GM23338 (cell line): Measurements from ENCODE around the gene GPRASP1. TPM values are rescaled to one million over a fixed set of nuclear protein-coding genes. Genes with fewer than 3 reads are reported as not detected.

Experiments
- ATAC-seq: fragments of 200-7000 bp; cut with Tn5 transposase; 3 replicates; pipeline ENCODE4 v1.9.1; 2020
- DNase-seq: peaks from one replicate; pipeline ENCODE4 v3.0.0-alpha.2; 2015; ENCODE audit warnings: low spot score
- H2AFZ ChIP-seq: fragments of 200-600 bp; sonication (generic); 2 replicates; pipeline ENCODE4 v1.8.0; 2016; ENCODE audit warnings: antibody characterized with exemption, mild to moderate bottlenecking, moderate library complexity
- H3F3A ChIP-seq: fragments of 200-600 bp; sonication (generic); replicated peaks from 2 replicates; pipeline ENCODE4 v1.8.0; 2017; ENCODE audit warnings: antibody characterized with exemption, mixed run types, low read depth
- H3K27ac ChIP-seq: fragments of 200-600 bp; sonication (generic); 2 replicates; pipeline ENCODE4 v1.6.1; 2016; ENCODE audit warnings: low read depth
- H3K27me3 ChIP-seq: fragments of 200-600 bp; sonication (generic); 2 replicates; pipeline ENCODE4 v1.8.0; 2016; ENCODE audit warnings: mild to moderate bottlenecking, mixed run types, moderate library complexity; ENCODE audit not compliant: insufficient read depth
- H3K36me3 ChIP-seq: fragments of 200-600 bp; sonication (generic); 2 replicates; pipeline ENCODE4 v1.8.0; 2016; ENCODE audit warnings: mild to moderate bottlenecking; ENCODE audit not compliant: insufficient read depth
- H3K4me1 ChIP-seq: fragments of 200-600 bp; sonication (generic); 2 replicates; pipeline ENCODE4 v1.8.0; 2016; ENCODE audit warnings: mild to moderate bottlenecking, moderate library complexity; ENCODE audit not compliant: insufficient read depth
- H3K4me2 ChIP-seq: fragments of 200-600 bp; sonication (generic); 2 replicates; pipeline ENCODE4 v1.7.1; 2017; ENCODE audit warnings: mixed run types
- H3K4me3 ChIP-seq: fragments of 200-600 bp; sonication (generic); 2 replicates; pipeline ENCODE4 v1.6.1; 2016; ENCODE audit warnings: mixed run types
- H3K79me2 ChIP-seq: fragments of 200-600 bp; sonication (generic); replicated peaks from 2 replicates; pipeline ENCODE4 v1.8.0; 2017; ENCODE audit warnings: mild to moderate bottlenecking; ENCODE audit not compliant: insufficient read depth
- H3K9me2 ChIP-seq: fragments of 200-600 bp; sonication (generic); 2 replicates; pipeline ENCODE4 v1.8.0; 2017; ENCODE audit not compliant: insufficient read depth
- H4K20me1 ChIP-seq: fragments of 200-600 bp; sonication (generic); replicated peaks from 2 replicates; pipeline ENCODE4 v1.8.0; 2017; ENCODE audit warnings: mild to moderate bottlenecking; ENCODE audit not compliant: insufficient read depth
- H3K27ac Mint-ChIP-seq: 2 replicates; pipeline ENCODE4 v1.8.0; 2020; ENCODE audit warnings: inconsistent platforms, mild to moderate bottlenecking, moderate library complexity, mixed read lengths
- H3K27me3 Mint-ChIP-seq: 3 replicates; pipeline ENCODE4 v1.8.0; 2022; ENCODE audit warnings: low read depth, mild to moderate bottlenecking, moderate library complexity, mixed read lengths, inconsistent platforms; ENCODE audit not compliant: insufficient read depth, poor library complexity
- H3K36me3 Mint-ChIP-seq: 3 replicates; pipeline ENCODE4 v1.8.0; 2021; ENCODE audit warnings: low read depth, mild to moderate bottlenecking, inconsistent platforms, moderate library complexity, mixed read lengths
- H3K4me1 Mint-ChIP-seq: 3 replicates; pipeline ENCODE4 v1.8.0; 2020; ENCODE audit warnings: mild to moderate bottlenecking, inconsistent platforms, mixed read lengths
- H3K4me3 Mint-ChIP-seq: 3 replicates; pipeline ENCODE4 v1.8.0; 2021; ENCODE audit warnings: moderate library complexity, mild to moderate bottlenecking, inconsistent platforms, mixed read lengths
- H3K9me3 Mint-ChIP-seq: 3 replicates; pipeline ENCODE4 v1.8.0; 2020; ENCODE audit warnings: moderate library complexity, mild to moderate bottlenecking, inconsistent platforms, mixed read lengths
- EZH2phosphoT487 ChIP-seq: fragments of 200-600 bp; sonication (generic); IDR thresholded peaks from one replicate; pipeline ENCODE4 v1.8.1; 2018; ENCODE audit warnings: antibody characterized with exemption; ENCODE audit not compliant: unreplicated experiment
- NANOG ChIP-seq: IDR thresholded peaks from 2 replicates; pipeline ENCODE4 v1.6.1; 2016; ENCODE audit warnings: antibody characterized with exemption, borderline replicate concordance
- polyA plus RNA-seq: library from polyadenylated mRNA; unstranded; fragments of >200 nt; fragmentation: Nextera tagmentation; extraction: Ambion mirVana; gene quantifications from 2 replicates; pipeline ENCODE4 v1.2.1, GENCODE V29; 2016
- total RNA-seq: library from RNA; depleted of rRNA; stranded (reverse); fragments of >200 nt; shearing (Covaris generic); gene quantifications from 2 replicates; pipeline ENCODE4 v1.2.3, GENCODE V29; 2014
- TF ChIP-seq, protein P1 (sequence below): fragments of 250-450 bp; sonication (Bioruptor Pico); IDR thresholded peaks from 2 replicates; pipeline ENCODE4 v1.5.0; 2020; ENCODE audit warnings: mild to moderate bottlenecking, moderate library complexity

Gene GPRASP1
- total and polyA plus RNA-seq, 2 experiments from 2014 or later, result 0.45 to 1.9 TPM

GRCh38 chrX:102669526-102669925 is 18.2 kb downstream of the GPRASP1 start:
- no peak overlapping the region for H3K27ac ChIP-seq

More at GRCh38 chrX:102669526-102669925, 18.2 kb downstream of the GPRASP1 start:
- H3K27me3 ChIP-seq, result no peaks in the 10 kb centered on the region
- H3K4me1 ChIP-seq, result no peaks in the 10 kb centered on the region
- H2AFZ ChIP-seq, result no peak overlapping the region
- H3K27me3 Mint-ChIP-seq, result no peaks in the 10 kb centered on the region
- ATAC-seq (no peak), DNase-seq (peak; percentile 0)
- H3K9me3 Mint-ChIP-seq, result no peaks in the 10 kb centered on the region
- no peaks in the 10 kb centered on the region for H3K9me2 ChIP-seq
- H3K4me2 ChIP-seq, result no peak overlapping the region
- H3K79me2 ChIP-seq, result no peaks in the 10 kb centered on the region
- no peak overlapping the region for H3K4me3 ChIP-seq
- no peaks in the 10 kb centered on the region for H3K36me3 ChIP-seq
- no peak overlapping the region for H3K4me3 Mint-ChIP-seq
- TF ChIP-seq EZH2phosphoT487 (no peak), NANOG (no peak)
- TF ChIP-seq, protein P1, sequence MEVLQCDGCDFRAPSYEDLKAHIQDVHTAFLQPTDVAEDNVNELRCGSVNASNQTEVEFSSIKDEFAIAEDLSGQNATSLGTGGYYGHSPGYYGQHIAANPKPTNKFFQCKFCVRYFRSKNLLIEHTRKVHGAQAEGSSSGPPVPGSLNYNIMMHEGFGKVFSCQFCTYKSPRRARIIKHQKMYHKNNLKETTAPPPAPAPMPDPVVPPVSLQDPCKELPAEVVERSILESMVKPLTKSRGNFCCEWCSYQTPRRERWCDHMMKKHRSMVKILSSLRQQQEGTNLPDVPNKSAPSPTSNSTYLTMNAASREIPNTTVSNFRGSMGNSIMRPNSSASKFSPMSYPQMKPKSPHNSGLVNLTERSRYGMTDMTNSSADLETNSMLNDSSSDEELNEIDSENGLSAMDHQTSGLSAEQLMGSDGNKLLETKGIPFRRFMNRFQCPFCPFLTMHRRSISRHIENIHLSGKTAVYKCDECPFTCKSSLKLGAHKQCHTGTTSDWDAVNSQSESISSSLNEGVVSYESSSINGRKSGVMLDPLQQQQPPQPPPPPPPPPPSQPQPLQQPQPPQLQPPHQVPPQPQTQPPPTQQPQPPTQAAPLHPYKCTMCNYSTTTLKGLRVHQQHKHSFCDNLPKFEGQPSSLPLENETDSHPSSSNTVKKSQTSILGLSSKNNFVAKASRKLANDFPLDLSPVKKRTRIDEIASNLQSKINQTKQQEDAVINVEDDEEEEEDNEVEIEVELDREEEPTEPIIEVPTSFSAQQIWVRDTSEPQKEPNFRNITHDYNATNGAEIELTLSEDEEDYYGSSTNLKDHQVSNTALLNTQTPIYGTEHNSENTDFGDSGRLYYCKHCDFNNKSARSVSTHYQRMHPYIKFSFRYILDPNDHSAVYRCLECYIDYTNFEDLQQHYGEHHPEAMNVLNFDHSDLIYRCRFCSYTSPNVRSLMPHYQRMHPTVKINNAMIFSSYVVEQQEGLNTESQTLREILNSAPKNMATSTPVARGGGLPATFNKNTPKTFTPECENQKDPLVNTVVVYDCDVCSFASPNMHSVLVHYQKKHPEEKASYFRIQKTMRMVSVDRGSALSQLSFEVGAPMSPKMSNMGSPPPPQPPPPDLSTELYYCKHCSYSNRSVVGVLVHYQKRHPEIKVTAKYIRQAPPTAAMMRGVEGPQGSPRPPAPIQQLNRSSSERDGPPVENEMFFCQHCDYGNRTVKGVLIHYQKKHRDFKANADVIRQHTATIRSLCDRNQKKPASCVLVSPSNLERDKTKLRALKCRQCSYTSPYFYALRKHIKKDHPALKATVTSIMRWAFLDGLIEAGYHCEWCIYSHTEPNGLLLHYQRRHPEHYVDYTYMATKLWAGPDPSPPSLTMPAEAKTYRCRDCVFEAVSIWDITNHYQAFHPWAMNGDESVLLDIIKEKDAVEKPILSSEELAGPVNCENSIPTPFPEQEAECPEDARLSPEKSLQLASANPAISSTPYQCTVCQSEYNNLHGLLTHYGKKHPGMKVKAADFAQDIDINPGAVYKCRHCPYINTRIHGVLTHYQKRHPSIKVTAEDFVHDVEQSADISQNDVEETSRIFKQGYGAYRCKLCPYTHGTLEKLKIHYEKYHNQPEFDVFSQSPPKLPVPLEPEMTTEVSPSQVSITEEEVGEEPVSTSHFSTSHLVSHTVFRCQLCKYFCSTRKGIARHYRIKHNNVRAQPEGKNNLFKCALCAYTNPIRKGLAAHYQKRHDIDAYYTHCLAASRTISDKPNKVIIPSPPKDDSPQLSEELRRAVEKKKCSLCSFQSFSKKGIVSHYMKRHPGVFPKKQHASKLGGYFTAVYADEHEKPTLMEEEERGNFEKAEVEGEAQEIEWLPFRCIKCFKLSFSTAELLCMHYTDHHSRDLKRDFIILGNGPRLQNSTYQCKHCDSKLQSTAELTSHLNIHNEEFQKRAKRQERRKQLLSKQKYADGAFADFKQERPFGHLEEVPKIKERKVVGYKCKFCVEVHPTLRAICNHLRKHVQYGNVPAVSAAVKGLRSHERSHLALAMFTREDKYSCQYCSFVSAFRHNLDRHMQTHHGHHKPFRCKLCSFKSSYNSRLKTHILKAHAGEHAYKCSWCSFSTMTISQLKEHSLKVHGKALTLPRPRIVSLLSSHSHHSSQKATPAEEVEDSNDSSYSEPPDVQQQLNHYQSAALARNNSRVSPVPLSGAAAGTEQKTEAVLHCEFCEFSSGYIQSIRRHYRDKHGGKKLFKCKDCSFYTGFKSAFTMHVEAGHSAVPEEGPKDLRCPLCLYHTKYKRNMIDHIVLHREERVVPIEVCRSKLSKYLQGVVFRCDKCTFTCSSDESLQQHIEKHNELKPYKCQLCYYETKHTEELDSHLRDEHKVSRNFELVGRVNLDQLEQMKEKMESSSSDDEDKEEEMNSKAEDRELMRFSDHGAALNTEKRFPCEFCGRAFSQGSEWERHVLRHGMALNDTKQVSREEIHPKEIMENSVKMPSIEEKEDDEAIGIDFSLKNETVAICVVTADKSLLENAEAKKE (CRISPR knock-in tag), result no peak
- no peaks in the 10 kb centered on the region for H3K4me1 Mint-ChIP-seq
- H3K36me3 Mint-ChIP-seq, result peaks cover 4% of the 10 kb centered on the region; the same call in 1 of the 3 replicates
- no peak overlapping the region for H3K27ac Mint-ChIP-seq
- H3F3A ChIP-seq, result no peaks in the 10 kb centered on the region
- H4K20me1 ChIP-seq, result no peaks in the 10 kb centered on the region
